Limb (tissue), 2 donors: Measurements from ENCODE around the gene BCL11A.

ENCODE experiments used
- DNase-seq, 2 donors: peaks; one replicate each; pipeline ENCODE4 v3.0.0-alpha.2; 2016; ENCODE audit errors: extremely low spot score in 2 of 2

The BCL11A gene

DNA sequence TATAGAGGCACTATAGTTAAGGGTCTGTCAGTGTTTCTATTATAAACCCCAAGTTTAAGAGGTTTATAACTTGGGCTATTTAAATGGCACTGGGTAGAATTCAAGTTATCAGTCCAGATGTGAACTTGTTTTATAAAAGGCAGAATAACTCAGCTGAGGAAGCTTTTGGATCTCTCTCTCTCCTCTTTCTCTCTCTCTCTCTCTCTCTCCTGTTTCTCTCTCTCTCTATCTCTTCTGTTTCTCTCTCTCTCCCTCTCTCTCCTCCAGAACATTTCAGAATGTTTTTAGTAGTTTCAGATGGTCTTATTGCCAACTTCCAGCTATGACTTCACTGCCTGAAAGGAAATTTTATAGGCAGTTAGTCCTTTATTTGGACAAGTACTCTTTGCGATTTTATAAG, 6.4 kb upstream of the BCL11A start:
- DNase-seq = no peak

DNA sequence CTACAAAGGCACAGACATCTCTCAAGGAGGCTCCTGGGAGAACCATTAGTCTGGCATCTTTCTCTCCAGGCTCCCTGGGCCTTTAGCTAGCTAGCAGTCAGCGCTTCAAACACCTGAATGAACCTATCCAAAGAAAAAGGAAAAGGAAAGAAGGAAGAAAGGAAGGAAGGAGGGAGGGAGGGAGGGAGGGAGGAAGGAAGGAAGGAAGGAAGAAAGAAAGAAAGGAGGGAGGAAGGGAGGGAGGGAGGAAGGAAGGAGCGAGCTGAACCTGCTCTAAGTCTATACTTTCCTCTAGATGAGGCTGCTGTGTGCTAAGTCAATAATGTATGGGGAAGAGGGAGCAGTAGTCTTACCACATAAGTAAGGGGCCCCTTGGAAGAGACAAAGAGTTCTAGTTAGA, 5.1 kb upstream of the BCL11A start:
- DNase-seq = no peak

GRCh38 chr2:60557486-60557864, 4.0 kb upstream of the BCL11A start:
- no peak for DNase-seq

DNA sequence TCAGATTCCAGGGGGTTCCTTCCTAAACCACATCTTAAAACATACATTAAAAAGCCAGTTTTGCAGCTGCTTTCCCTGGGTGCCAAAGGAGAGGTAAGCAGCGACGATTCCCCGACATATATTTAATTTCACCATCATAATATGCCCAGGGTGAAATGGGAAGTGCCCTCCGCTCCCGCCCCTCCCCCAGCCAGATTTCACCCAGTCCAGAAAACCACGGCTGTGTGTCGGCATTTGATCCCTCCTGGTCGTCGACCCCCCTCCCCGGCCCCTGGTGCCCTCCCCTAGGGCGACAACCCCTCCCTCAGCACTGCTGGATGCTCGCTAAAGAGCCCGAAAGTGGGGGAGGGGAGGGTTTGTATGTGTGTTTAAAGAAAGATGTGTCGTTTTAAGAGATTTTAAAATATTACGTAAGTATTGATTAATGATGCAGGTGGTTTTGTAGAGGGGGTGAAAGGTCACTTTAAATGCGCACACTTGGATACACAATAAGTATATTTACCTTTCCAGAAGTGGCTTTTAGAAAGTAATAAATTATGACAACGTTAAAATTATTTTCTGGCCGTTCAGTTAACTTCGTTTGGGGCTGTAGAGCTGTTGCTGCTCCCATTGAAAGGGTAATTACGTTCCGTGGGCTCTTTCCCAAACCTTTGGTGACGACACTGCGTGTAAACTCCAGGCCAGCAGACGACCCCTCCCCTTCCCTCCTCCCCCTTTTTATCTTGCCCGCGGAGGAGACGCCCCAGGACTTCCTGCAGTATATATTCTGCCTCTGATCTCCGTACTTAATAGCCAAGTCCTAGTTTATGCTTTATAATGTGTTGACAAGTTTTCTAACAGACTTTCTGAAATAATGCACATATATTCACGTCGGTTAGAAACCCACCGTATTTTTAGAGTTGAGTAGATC, 3.4 kb upstream of the BCL11A start:
- peak in 1 of 2 donors; percentile 57 for DNase-seq

- no peak for DNase-seq
These were observed 2.7 kb upstream of the BCL11A start for GRCh38 chr2:60556175-60556574.

DNA sequence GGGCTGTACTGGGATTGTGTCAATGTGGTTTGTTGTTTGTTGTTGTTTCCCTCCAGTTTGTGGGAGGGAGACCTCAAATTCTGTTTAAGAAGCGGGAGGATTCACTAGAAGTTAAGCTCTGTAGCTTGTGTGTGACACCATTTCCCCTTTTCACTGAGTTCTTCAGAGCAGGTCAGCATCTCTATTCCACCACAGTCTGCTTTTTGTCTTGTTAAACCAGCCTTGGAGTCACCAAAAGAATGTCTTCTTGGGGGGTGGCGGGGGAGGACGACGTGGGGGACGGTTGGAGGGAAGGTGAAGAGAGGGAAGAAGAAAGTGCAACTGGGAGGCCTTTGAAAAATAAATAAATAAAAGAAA, 2.3 kb upstream of the BCL11A start:
- DNase-seq = no peak

GRCh38 chr2:60555066-60555782, 1.8 kb upstream of the BCL11A start:
- peak; percentile 83 to 84 for DNase-seq

DNA sequence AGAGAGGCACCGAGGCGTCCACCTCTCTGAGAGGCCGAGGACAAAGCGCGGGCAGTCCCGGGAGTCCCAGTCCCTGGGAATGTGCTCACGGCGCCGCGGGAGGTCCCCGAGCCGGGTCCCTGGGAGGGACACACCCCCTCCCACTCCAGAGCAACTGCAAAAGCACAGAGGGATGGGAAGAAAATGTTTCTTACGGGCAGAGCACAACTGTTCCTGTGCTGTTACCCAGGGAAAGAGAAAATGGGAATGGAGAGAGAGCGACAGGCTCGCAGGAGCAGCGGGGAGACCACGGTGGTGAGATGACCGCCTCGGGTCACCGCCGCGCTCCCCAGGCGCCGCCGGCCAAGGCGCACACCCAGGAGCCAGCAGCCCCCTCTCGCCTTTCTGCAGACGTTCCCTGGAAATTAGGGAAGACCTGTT, 1.2 kb upstream of the BCL11A start:
- no peak for DNase-seq

DNA sequence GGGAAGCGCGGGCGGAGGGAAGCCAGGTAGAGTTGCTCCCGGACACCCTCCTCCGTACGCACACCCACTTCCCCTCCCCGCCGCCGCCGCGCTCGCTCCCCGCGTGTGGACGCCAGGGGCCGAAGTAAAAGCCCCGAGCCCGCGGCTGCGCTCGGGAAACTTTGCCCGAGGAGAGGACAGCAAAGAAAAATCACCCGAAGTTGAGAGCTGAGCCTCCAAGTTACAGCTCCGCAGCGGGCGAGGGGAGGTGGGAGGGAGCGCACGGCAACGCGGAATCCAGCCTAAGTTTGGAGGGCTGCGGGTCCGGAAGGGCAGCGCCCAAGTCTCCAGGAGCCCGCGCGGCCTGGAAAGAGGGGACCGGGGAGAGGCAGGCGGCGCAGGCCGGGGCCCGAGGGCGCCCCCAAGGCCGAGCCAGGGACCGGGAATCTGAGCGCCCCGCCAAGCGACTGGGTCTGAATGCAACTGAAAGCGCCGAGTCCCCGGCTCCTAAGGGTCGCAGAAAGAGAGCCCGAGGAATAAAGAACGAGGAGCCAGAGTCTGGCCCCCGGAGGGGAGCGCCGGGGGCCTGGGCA, 706 bp upstream of the BCL11A start:
- peak in 1 of 2 donors; percentile 81 for DNase-seq

DNA sequence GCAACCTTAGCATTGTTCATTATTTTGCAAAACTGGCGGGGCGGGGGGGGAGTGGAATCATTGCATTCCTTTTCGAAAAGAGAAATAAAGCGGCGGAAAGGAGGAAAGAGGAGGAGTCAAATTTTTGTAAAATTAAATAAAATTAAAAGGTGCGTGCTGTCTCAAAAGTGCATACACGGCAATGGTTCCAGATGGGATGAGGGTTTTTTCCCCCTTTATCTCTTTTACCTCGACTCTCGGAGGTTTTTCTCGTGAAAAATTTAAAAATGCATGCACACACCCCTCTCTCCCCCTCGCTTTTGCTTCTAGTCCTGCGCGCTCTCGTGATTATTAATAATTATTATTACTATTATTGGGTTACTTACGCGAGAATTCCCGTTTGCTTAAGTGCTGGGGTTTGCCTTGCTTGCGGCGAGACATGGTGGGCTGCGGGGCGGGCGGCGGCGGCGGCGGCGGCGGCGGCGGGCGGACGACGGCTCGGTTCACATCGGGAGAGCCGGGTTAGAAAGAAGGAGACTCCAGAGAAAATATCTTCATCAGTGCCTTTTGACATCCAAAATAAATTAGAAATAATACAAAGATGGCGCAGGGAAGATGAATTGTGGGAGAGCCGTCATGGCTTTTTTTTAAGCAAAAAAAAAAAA, 481 bp downstream of the BCL11A start:
- DNase-seq = peak in 1 of 2 donors; percentile 61

- DNase-seq = peak in 1 of 2 donors; percentile 70
These were observed 1.2 kb downstream of the BCL11A start for GRCh38 chr2:60552078-60552850.

DNA sequence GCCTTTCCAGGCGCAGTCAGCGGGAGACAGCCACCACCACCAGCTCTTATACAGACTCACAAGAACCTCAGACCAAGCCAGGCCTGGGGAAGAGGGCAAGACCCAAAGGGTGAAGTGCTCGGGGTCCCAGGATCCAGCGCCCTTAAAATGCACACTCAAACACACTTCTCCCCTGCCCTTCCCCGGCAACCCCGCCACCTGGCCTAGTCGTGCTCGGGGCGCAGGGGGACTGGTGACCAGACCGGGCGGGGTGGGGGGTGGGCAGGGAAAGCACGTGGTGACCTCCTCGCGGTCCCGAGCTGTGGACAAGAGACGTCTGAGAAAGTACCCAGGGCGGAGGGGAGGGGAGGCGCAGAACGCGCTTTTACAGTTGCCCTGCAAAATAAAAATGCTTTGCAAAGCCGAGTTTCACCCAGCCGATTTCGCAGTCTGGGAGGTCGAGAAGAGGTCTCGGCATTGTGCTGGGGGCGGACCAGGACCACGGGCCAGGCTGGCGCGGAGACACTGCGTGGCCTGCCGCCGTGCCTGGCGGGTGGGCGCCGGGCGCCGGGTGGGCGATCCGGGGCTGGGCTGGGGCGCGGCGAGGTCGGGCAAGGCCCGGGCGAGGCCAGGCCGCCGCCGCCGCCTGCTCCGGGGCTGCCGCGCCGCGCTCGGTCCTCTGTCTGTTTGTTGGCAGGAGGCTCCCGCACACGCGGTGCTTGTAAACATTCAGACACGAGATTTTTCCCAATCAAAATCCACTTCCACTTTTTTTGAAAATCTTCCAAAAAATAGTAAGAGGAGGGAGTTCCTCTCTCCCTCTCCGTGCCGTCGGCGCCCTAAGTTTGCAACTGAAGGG, 2.0 kb downstream of the BCL11A start:
- peak; percentile 46 to 71 for DNase-seq

DNA sequence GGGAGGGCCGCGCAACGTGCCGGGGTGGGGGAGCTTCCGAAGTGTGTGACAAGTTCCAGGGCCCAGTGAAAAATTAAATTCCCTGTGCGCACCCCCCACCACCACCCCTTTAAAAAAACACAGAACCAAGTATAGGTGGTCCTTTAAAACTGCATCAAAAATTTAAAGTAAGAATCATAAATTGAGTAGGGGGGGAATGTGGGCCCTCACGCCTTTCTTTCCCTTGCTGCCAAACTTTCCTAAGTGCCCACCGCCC, 2.5 kb downstream of the BCL11A start:
- DNase-seq = no peak

GRCh38 chr2:60550178-60550983, 3.1 kb downstream of the BCL11A start:
- DNase-seq = peak; percentile 92

GRCh38 chr2:60549928-60550177, 3.6 kb downstream of the BCL11A start:
- DNase-seq = no peak

DNA sequence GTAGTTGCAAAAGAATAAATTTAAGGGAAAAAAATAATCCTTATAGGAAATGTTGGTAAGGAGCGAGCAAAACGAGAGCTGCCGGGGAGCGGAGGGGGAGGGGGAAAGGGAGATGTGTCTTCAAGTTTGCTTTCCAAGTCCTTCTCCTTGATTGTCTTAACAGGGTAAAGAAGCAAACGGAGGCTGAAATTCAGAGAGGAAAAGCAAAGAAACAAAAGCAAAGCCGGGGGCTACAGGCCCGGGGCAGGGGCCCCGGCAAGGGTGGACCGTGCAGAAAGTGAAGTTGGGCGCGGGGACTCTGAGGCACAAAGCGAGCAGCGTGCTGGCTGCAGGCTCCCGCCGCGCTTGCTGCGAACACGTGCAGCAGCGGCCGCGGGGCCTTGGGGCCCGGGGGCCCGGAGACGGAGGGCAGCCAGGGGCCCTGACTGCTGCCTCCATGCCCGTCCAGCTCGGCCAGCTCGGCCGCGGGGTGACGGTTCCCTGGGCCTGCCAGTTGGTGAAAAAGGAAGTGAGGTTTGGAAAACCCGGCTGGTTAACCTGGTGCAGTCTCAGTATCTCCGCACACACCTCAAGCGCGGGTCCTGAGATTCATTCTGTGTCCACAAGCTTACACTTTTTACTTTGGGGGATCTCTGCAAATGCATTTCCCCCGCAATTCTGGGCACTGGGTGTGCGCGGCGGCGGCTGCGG, 4.1 kb downstream of the BCL11A start:
- peak; percentile 41 to 80 for DNase-seq

DNA sequence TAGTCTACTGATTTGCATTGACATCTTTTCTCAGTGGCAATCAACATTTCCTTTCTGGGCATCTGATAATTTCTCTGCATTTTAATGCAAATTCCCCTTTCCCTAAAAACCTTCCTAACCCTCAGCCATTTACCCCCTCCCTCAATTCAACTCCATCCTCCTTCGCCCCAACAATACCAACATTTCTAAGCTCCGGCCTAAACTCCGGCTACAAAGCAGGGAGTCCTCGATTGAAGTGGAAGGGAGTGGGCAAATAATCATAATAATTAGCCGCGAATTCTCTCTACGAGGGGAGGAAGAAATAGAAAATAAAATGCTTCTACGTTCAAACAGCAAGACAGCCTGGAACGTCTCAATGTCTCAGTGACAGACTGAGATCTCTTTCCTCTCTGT, 4.6 kb downstream of the BCL11A start:
- no peak for DNase-seq

DNA sequence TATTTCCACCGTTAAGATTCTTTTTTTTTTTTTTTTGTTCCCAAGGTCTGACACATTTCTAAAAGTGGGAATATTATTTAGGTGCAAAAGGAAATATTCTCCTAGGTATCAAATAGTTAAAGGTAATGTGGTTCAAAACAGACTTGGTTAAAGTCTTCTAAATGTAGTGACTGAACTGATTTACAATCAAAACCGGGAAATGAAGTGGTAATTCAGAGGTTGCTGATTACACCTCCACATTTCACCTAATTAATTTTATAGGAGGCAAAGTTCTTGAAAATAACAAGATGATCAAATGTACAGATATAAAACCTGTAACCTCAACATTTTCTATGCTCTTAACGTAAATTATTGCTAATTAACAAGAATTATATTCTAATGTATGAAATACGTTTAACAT, 5.1 kb downstream of the BCL11A start:
- DNase-seq = no peak

GRCh38 chr2:60547841-60548240, 5.6 kb downstream of the BCL11A start:
- no peak for DNase-seq
